Measurements from ENCODE around the gene PDE6C.

Gene PDE6C

DNA sequence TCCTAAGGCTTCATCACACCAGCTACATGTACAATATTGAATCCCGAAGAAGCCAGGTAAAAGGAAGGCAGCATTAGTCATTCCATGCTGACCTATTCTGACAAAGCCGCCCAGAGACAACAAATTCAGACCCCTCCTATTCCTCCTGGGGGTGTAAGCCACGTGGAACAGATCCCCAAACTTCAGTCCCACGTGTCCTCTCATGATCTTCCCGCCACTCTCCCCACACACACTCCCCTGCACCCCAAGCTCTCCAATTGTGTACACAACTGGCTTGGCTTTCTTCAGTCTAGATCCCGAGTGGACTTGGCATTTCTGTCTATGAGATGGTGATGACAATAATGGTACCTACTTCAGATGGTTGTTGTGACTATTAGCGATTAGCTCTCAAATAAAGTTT is 8.6 kb downstream of the PDE6C start:
- TF ChIP-seq, protein P1, sequence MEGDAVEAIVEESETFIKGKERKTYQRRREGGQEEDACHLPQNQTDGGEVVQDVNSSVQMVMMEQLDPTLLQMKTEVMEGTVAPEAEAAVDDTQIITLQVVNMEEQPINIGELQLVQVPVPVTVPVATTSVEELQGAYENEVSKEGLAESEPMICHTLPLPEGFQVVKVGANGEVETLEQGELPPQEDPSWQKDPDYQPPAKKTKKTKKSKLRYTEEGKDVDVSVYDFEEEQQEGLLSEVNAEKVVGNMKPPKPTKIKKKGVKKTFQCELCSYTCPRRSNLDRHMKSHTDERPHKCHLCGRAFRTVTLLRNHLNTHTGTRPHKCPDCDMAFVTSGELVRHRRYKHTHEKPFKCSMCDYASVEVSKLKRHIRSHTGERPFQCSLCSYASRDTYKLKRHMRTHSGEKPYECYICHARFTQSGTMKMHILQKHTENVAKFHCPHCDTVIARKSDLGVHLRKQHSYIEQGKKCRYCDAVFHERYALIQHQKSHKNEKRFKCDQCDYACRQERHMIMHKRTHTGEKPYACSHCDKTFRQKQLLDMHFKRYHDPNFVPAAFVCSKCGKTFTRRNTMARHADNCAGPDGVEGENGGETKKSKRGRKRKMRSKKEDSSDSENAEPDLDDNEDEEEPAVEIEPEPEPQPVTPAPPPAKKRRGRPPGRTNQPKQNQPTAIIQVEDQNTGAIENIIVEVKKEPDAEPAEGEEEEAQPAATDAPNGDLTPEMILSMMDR (conservative IDR thresholded peaks at IDR 0.05; ENCODE audit: control insufficient read depth, insufficient read depth, low read depth, low read length) = no peak
- no peak overlapping the region for H3K4me3 ChIP-seq (ENCODE audit: control insufficient read depth, low read depth, low read length)
- DNase-seq (ENCODE audit: low read depth) = no peak

- H3K4me3 ChIP-seq (ENCODE audit: control insufficient read depth, low read depth, low read length) = no peak overlapping the region
- DNase-seq (ENCODE audit: low read depth) = no peak
- TF ChIP-seq, protein P1 (conservative IDR thresholded peaks at IDR 0.05; ENCODE audit: control insufficient read depth, insufficient read depth, low read depth, low read length) = no peak
Measured at GRCh38 chr10:93622942-93623341, 10.6 kb downstream of the PDE6C start.

- no peak overlapping the region for H3K4me3 ChIP-seq (ENCODE audit: control insufficient read depth, low read depth, low read length)
- no peak for DNase-seq (ENCODE audit: low read depth)
- TF ChIP-seq, protein P1 (conservative IDR thresholded peaks at IDR 0.05; ENCODE audit: control insufficient read depth, insufficient read depth, low read depth, low read length) = no peak
Measured at GRCh38 chr10:93628858-93629257, 16.5 kb downstream of the PDE6C start.

- TF ChIP-seq, protein P1 (conservative IDR thresholded peaks at IDR 0.05; ENCODE audit: control insufficient read depth, insufficient read depth, low read depth, low read length) = no peak
- H3K4me3 ChIP-seq (ENCODE audit: control insufficient read depth, low read depth, low read length) = no peak overlapping the region
- no peak for DNase-seq (ENCODE audit: low read depth)
Measured at GRCh38 chr10:93629647-93630305, 17.4 kb downstream of the PDE6C start.

DNA sequence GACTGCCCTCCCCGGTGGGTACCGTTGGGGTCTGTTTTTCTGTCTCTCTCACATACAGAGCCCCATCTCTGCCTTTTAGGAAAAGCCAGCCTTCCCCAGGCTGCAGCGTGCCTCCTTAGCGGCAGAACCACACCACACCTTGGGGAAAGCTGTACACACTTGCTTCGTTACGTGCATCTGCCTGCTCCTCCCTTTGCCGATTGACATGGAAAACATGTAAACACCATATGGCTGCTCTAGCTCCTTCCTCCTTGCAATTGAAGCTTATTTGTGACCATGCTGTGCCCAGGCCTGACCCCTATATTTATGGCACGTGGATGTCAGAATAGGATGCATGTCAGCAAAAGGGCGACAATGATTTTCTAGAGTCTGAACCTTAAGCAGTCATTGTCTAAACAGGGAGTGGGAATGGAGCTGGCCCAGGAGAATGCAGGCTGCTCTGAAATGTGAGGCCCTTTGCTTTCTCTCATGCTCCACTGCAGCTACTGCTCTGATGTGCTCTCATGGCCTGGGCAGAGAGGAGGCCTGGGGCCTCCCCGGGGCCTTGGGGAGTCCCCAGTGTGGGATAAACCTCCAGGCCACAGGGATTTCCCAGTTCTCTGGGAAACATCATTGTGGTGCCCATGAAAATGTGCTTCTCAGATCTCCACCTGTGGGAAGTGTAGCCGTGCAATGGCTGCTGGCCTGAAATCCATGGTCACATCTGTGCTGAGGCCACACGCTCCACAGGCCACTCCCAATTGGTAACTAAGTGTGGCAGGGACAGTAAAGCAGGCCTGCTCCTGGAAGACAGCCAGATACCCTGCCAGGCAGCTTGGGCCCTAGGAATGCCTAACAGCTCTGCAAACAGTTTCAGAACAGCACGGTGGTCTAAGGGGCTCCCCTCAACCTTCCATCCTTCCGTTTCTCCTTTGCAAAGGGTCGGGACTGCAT is 18.6 kb downstream of the PDE6C start:
- DNase-seq (ENCODE audit: low read depth) = no peak
- H3K4me3 ChIP-seq (ENCODE audit: control insufficient read depth, low read depth, low read length) = no peak overlapping the region
- TF ChIP-seq, protein P1 (conservative IDR thresholded peaks at IDR 0.05; ENCODE audit: control insufficient read depth, insufficient read depth, low read depth, low read length) = no peak

DNA sequence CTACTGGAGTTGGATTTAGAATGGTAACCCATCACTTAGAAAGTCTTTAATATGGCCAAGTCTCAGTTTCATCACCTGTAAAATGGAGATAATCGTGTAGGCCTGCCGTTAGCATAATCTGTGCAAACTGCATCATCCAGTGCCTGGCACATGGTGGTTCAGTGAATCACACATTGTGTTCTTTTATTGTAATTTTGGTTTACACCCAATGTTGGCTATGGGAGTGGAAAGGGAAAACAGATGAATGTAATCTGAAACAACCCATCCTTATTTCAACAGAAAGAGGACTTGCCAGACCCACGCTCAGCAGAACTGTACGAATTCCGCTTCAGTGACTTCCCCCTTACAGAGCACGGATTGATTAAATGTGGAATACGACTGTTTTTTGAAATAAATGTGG is 27.5 kb downstream of the PDE6C start:
- H3K4me3 ChIP-seq (ENCODE audit: control insufficient read depth, low read depth, low read length) = no peak overlapping the region
- DNase-seq (ENCODE audit: low read depth) = no peak
- TF ChIP-seq, protein P1 (conservative IDR thresholded peaks at IDR 0.05; ENCODE audit: control insufficient read depth, insufficient read depth, low read depth, low read length) = no peak
